Measurements from ENCODE around the gene HS3ST4.

The HS3ST4 gene

DNA sequence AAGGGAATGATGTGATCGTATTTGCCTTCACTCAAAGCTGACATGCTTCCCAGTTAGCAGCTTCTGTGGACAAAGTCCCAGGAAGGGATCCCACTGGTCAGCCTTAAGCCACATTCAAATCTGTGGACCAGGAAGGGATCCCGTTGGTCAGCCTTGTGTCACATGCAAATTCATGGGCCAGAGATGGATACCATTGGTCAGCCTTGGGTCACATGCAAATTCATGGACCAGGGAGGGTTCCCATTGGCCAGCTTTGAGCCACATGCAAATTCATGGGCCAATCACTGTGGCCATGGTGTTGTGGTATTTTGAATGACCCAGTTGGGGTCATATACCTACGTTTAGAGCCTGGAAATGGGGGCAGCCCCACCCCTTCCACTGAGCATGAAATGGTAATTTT lies 201.6 kb downstream of the HS3ST4 start:
- no peak for DNase-seq

GRCh38 chr16:25894093-25894492 lies 202.3 kb downstream of the HS3ST4 start:
- DNase-seq = no peak

DNA sequence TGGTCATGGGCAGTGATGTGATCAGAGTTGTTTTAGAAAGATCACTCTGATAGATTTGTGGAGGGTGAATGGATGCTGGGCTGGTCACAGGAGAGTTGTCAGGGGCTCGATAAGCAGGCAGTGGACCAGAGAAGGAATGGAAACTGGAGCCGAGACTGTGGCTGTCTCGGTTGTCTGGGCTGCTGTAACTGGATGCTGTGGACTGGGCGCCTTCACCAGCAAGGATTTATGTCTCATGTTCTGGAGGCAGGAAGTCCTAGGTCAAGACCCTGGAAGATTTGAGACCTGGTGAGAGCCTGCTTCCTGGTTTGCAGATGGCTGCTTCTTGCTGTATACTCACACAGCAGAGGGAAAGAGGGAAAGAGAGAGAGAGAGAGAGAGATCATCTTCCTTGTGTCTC lies 203.6 kb downstream of the HS3ST4 start:
- no peak for DNase-seq

DNA sequence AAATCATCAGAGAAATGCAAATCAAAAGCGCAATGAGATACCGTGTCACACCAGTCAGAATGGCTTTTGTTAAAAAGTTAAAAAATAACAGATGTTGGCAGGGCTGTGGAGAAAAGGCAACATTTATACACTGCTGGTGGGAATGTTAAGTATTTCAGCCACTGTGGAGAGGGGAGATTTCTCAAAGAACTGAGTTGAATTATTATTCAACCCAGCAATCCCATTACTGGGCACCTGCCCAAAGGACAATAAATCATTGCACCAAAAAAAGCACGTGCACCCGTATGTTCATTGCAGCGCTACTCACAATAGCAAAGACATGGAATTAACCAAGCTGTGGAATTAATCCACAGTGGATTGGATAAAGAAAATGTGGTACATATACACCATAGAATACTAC lies 204.7 kb downstream of the HS3ST4 start:
- DNase-seq = no peak

DNA sequence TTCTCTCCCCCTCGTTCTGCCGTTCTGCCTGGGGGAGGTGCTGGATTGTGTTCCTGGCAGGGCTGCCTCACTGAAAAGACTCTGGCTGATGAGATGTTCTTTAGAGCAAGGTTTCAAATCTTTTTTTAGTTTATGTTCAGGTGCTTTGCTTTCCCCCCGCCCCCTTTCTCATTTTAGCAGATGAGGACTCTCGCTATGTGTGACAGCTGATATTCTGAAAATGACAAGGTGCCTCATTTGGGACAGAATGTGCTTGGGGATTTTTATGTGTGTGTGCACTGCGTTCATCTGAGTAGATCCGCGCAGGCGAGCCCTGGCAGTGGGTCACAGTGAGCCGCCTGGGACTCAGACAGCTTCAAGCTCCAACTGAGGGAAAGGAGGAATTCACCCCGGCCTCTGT lies 205.9 kb downstream of the HS3ST4 start:
- DNase-seq = peak in 21 of 56 donors; percentile 2 to 43 (median 16)

DNA sequence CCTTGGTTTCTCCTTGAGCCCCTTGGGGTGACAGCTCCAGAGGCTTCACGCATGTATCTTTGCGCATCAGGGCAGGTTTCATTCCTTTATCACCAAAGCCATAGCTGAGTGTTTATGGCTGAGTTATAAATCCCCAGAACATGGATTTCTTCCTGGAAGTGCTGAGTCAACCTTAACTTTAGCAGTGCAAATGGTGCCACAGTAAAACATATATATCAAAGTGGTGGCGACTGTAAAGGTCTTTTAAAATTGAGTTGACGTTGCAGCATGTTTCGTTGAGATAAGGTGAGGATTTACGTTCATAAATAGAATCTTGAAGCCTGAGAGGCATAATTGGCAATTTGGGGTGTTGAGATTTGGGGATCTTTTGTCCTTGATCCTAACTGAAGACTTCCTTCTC lies 214.1 kb downstream of the HS3ST4 start:
- DNase-seq = no peak

GRCh38 chr16:25910971-25911370 lies 219.2 kb downstream of the HS3ST4 start:
- no peak for DNase-seq

- DNase-seq = peak in 1 of 56 donors; percentile 2
Observed at GRCh38 chr16:25912321-25912720, 220.6 kb downstream of the HS3ST4 start.

- DNase-seq = no peak
Observed at GRCh38 chr16:25914357-25914962, 222.7 kb downstream of the HS3ST4 start.

GRCh38 chr16:25916037-25916436 lies 224.3 kb downstream of the HS3ST4 start:
- no peak for DNase-seq

GRCh38 chr16:25922438-25922837 lies 230.7 kb downstream of the HS3ST4 start:
- DNase-seq = no peak

GRCh38 chr16:25925421-25925820 lies 233.7 kb downstream of the HS3ST4 start:
- DNase-seq = no peak

GRCh38 chr16:25931473-25932035 lies 239.8 kb downstream of the HS3ST4 start:
- no peak for DNase-seq

DNA sequence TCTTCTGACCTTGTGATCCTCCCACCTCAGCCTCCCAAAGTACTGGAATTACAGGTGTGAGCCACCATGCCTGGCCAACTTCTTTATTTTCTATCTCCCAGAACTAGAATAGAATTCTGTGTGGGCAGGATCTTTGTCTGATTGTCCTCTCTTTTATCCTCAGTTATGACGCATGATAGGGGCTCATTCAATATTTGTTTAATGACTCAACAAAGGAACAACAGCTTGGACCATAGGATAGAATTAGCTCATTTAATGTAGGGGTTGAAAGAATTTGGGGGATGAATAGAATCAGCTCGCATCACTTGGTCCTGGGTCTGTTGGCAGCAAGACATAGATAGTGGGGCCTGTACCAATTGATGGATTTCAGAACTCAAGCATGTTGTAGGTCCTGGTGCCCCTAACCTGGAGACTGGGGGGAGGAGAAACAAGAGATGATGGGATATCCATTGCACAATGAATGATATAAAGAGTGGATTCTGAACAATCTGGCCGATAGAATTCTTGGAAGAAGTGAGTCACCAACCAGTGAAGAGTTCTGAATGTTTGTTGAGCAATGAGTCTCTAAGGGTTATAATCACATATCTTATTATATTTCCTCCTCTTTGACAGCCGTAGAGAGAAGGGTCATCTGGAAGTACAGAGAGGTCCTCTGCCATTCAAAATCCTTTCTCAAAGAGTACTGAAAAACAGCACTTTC lies 250.2 kb downstream of the HS3ST4 start:
- DNase-seq = no peak

GRCh38 chr16:25950586-25951281 lies 259.0 kb downstream of the HS3ST4 start:
- DNase-seq = no peak

DNA sequence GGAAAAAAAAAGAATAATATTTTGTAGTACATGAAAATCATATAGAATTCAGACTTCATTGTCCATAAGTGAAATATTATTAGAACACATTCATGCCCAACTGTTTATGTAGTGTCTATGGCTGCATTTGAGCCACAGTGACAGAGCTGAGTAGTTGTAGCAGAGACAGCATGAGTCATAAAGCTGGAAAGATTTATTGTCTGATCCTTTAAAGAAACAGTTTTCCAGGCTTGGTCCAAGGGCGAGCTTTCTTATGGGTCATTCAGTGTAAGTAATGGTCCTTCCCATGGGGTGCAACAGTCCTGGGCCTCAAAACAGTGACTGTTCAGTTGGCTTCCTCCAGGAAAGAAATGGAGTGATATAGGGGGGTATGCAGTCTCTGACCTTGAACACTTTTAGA lies 260.2 kb downstream of the HS3ST4 start:
- no peak for DNase-seq

- DNase-seq = no peak
Observed at GRCh38 chr16:25952983-25953382, 261.2 kb downstream of the HS3ST4 start.

DNA sequence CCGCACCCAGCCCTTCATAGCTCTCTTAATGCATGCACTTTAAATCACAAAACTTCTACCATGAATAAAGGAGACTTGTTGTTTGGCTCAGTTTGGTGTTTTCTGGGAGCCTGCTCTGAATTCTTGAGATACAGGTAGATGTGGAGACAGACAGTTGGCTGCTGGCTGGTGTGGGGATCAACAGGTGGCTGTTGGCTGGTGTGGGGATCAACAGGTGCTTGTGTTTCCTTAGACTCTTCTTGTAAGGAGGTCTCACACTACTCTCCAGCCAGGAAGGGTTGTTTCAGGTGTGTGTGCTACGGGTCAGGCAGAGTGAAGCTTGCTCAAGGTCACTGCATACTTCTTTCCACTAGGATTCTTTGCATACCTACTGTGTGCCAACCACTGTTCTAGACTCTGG lies 265.9 kb downstream of the HS3ST4 start:
- DNase-seq = no peak

- no peak for DNase-seq
Observed at GRCh38 chr16:25959221-25959620, 267.5 kb downstream of the HS3ST4 start.

- DNase-seq = no peak
Observed at GRCh38 chr16:25966172-25967097, 274.7 kb downstream of the HS3ST4 start.

GRCh38 chr16:25977121-25977520 lies 285.4 kb downstream of the HS3ST4 start:
- no peak for DNase-seq
